Glutamatergic neuron (in vitro differentiated cells): ENCODE measurements around the gene MAMDC2. TPM values are rescaled to one million over a fixed set of nuclear protein-coding genes. Genes with fewer than 3 reads are reported as not detected.

Experiments used
- DNase-seq: peaks from one replicate; pipeline ENCODE4 v3.0.0; 2022
- H3K27ac Mint-ChIP-seq: one replicate; pipeline ENCODE4 v1.8.0; 2020; ENCODE audit warnings: mild to moderate bottlenecking, mixed read lengths, inconsistent platforms; ENCODE audit not compliant: unreplicated experiment
- H3K27me3 Mint-ChIP-seq: one replicate; pipeline ENCODE4 v1.8.0; 2020; ENCODE audit warnings: mild to moderate bottlenecking, moderate library complexity, mixed read lengths, inconsistent platforms; ENCODE audit not compliant: unreplicated experiment
- H3K36me3 Mint-ChIP-seq: one replicate; pipeline ENCODE4 v1.8.0; 2020; ENCODE audit warnings: mild to moderate bottlenecking, mixed read lengths, inconsistent platforms; ENCODE audit not compliant: unreplicated experiment
- H3K4me1 Mint-ChIP-seq: one replicate; pipeline ENCODE4 v1.8.0; 2020; ENCODE audit warnings: mild to moderate bottlenecking, low read depth, mixed read lengths, inconsistent platforms; ENCODE audit not compliant: unreplicated experiment
- H3K4me3 Mint-ChIP-seq: one replicate; pipeline ENCODE4 v1.8.0; 2020; ENCODE audit warnings: mild to moderate bottlenecking, mixed read lengths, inconsistent platforms; ENCODE audit not compliant: unreplicated experiment
- H3K9me3 Mint-ChIP-seq: one replicate; pipeline ENCODE4 v1.8.0; 2020; ENCODE audit warnings: mild to moderate bottlenecking, moderate library complexity, mixed read lengths, inconsistent platforms; ENCODE audit not compliant: unreplicated experiment
- total RNA-seq: library from RNA; stranded (reverse); fragmentation: NEBNext Ultra II Directional; extraction: Animal tissue kit (Norgen Biotek cat#: 25700); gene quantifications from one replicate; pipeline ENCODE4 v1.2.1, GENCODE V29; 2021; ENCODE audit not compliant: unreplicated experiment
- TF ChIP-seq, protein P1 (sequence below): fragments of 200-600 bp; sonication (generic); IDR thresholded peaks from one replicate; pipeline ENCODE4 v1.5.0; 2021; ENCODE audit not compliant: partially characterized antibody, unreplicated experiment

Gene MAMDC2
- total RNA-seq, 1 donor from 2014 or later, result 0.22 TPM

DNA sequence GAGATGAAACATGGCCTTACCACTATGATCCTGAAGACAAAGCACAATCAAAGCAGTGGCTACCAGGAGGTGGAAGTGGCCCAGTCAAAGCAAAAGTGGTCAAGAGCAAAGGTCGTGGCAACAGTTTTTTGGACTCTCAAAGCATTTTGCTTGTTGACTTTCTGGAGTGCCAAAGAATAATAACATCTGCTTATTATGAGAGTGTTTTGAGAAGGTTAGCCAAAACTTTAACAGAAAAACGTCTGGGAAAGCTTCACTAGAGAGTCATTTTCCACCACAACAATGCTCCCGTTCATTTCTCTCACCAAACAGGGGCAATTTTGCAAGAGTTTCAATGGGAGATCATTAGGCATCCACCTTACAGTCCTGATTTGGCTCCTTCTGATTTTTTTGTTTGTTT lies 33.6 kb upstream of the MAMDC2 start:
- Mint-ChIP-seq H3K9me3 (peaks cover 2% of the 10 kb centered on the region), H3K27me3 (no peaks in the 10 kb centered on the region), H3K4me3 (no peak overlapping the region), H3K4me1 (peaks cover 2% of the 10 kb centered on the region), H3K27ac (no peak overlapping the region), H3K36me3 (peaks cover 5% of the 10 kb centered on the region)
- TF ChIP-seq, protein P1, sequence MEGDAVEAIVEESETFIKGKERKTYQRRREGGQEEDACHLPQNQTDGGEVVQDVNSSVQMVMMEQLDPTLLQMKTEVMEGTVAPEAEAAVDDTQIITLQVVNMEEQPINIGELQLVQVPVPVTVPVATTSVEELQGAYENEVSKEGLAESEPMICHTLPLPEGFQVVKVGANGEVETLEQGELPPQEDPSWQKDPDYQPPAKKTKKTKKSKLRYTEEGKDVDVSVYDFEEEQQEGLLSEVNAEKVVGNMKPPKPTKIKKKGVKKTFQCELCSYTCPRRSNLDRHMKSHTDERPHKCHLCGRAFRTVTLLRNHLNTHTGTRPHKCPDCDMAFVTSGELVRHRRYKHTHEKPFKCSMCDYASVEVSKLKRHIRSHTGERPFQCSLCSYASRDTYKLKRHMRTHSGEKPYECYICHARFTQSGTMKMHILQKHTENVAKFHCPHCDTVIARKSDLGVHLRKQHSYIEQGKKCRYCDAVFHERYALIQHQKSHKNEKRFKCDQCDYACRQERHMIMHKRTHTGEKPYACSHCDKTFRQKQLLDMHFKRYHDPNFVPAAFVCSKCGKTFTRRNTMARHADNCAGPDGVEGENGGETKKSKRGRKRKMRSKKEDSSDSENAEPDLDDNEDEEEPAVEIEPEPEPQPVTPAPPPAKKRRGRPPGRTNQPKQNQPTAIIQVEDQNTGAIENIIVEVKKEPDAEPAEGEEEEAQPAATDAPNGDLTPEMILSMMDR, result no peak
- no peak for DNase-seq

DNA sequence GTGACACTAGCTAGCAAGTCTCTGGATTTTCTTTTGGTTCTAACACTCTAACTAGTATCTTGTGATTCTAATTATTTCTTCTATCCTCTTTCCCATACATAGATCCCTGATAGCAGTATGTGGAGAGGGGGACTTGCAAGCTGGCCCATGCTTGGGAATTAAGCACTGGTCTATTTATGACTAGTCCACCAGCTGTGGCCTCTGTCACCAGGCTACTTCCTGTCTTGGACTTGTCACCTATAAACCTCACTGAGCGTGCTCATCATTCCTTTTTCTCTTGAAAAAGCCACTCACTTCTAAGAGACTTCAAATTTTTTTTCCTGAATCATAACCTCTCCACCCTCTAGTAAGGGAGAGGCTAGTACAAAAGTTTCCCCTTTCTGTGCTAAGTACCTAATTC lies 32.3 kb upstream of the MAMDC2 start:
- TF ChIP-seq, protein P1, result no peak
- H3K36me3 Mint-ChIP-seq, result no peaks in the 10 kb centered on the region
- no peak for DNase-seq
- H3K27me3 Mint-ChIP-seq, result no peaks in the 10 kb centered on the region
- peaks cover 2% of the 10 kb centered on the region for H3K4me1 Mint-ChIP-seq
- H3K4me3 Mint-ChIP-seq, result no peak overlapping the region
- no peak overlapping the region for H3K27ac Mint-ChIP-seq
- H3K9me3 Mint-ChIP-seq, result peaks cover 2% of the 10 kb centered on the region

DNA sequence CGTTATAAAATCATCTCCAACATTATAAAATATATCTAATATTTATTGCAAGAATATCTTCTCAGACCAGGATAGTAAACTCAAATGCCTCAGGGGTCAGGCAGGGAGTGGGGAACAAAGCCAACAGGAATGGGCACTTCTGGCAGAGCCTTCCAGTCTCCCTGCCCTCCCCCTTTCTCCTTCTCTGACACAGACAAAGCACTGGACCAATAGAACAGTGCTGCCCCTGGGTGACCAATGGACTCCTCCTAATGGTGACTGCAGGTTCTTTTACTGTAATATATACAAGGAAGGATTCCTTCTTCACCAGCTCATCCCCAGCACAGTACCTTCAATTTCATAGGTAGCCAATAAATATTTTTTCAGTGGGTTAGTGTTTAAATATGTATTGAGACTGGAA lies 31.1 kb upstream of the MAMDC2 start:
- Mint-ChIP-seq H3K4me3 (no peak overlapping the region), H3K4me1 (peaks cover under 1% of the 10 kb centered on the region), H3K27me3 (no peaks in the 10 kb centered on the region), H3K36me3 (no peaks in the 10 kb centered on the region), H3K9me3 (peaks cover 2% of the 10 kb centered on the region), H3K27ac (no peak overlapping the region)
- TF ChIP-seq, protein P1, result no peak
- DNase-seq, result no peak

DNA sequence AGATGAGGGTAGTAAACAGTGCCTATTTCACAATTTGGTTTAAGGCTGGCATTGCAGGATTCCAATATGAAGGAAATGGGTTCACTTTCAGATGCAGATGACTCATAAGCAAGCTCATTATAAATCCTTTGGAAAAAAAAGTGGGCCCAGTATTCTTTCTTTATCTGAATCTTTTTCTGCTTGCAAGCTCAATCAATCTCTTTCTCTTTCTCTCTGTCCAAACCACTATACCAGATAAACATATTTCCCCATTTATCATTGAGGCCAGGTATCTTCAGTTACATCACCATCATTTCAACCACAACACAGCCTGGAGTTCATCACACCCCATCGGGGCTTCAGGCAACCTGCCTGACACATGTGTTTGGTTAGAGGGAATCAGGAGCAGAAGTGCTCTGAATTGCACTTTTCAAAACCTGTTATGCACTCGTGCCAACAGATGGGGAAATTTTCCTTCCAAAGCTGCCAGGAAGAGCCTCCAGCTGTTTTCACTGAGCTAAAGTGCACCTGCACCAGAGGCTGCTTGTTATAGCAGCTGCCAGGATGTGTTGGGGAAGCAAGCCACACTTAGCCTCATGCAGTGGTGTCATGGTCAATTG lies 30.0 kb upstream of the MAMDC2 start:
- DNase-seq, result no peak
- TF ChIP-seq, protein P1, result no peak
- peaks cover 2% of the 10 kb centered on the region for H3K9me3 Mint-ChIP-seq
- no peaks in the 10 kb centered on the region for H3K27me3 Mint-ChIP-seq
- no peaks in the 10 kb centered on the region for H3K4me1 Mint-ChIP-seq
- H3K4me3 Mint-ChIP-seq, result no peak overlapping the region
- H3K27ac Mint-ChIP-seq, result no peak overlapping the region
- H3K36me3 Mint-ChIP-seq, result no peaks in the 10 kb centered on the region

DNA sequence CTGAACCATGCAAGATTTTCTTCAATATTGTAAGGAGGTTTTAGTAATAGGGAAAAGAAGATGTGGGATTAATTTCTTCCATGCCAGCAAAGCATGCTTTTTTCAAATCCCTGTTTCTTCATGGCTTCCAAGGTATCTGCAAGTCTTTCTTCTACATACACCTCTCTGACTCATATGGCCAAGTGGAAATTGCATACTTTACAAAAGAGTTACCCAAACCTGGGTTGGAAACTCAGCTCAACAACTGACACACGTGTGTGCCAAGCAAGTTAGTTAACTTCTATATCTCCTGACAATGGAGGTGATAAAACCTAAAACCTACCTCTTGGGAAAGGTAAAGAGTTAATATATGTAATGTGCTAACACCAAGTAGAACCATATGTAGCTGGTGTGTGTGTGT lies 28.5 kb upstream of the MAMDC2 start:
- H3K27ac Mint-ChIP-seq, result no peak overlapping the region
- H3K27me3 Mint-ChIP-seq, result no peaks in the 10 kb centered on the region
- H3K4me3 Mint-ChIP-seq, result no peak overlapping the region
- TF ChIP-seq, protein P1, result no peak
- no peaks in the 10 kb centered on the region for H3K9me3 Mint-ChIP-seq
- DNase-seq, result no peak
- H3K36me3 Mint-ChIP-seq, result no peaks in the 10 kb centered on the region
- H3K4me1 Mint-ChIP-seq, result no peaks in the 10 kb centered on the region
